GM18951 (cell line): ENCODE measurements around the gene FCAMR.

ENCODE experiments used
- POLR2A ChIP-seq: IDR thresholded peaks from 4 replicates; pipeline ENCODE4 v1.6.1; 2011; ENCODE audit warnings: mild to moderate bottlenecking; ENCODE audit not compliant: insufficient read length, insufficient read depth; ENCODE audit errors: extremely low read depth
- in situ Hi-C: fragments of 300-500 bp; cut with MboI; formaldehyde crosslinking; loops from one replicate; pipeline ENCODE4 v1.12.0; 2022; ENCODE audit warnings: low sequenced_read_pairs, mixed read lengths, inconsistent platforms; ENCODE audit not compliant: unreplicated experiment

FCAMR gene

GRCh38 chr1:207006914-207007313 lies 36.7 kb upstream of the FCAMR start:
- no peak for TF ChIP-seq POLR2A
- in situ Hi-C loops, result no loop called here

GRCh38 chr1:207006083-207006482 lies 35.8 kb upstream of the FCAMR start:
- no peak for TF ChIP-seq POLR2A
- in situ Hi-C loops, result no loop called here

GRCh38 chr1:207004931-207005830 lies 34.9 kb upstream of the FCAMR start:
- TF ChIP-seq POLR2A, result no peak
- in situ Hi-C loops, result no loop called here

- in situ Hi-C loops, result no loop called here
These were observed 33.0 kb upstream of the FCAMR start for GRCh38 chr1:207003210-207003609.

GRCh38 chr1:207002724-207003146 lies 32.5 kb upstream of the FCAMR start:
- TF ChIP-seq POLR2A, result no peak
- in situ Hi-C loops, result no loop called here

More at GRCh38 chr1:207003210-207003609, 33.0 kb upstream of the FCAMR start:
- TF ChIP-seq POLR2A, result no peak

GRCh38 chr1:207001492-207002245 lies 31.4 kb upstream of the FCAMR start:
- TF ChIP-seq POLR2A, result no peak
- in situ Hi-C loops, result no loop called here

GRCh38 chr1:207000651-207001291 lies 30.5 kb upstream of the FCAMR start:
- in situ Hi-C loops, result no loop called here
- no peak for TF ChIP-seq POLR2A

- no peak for TF ChIP-seq POLR2A
- in situ Hi-C loops, result no loop called here
These were observed 28.6 kb upstream of the FCAMR start for GRCh38 chr1:206998816-206999215.

- TF ChIP-seq POLR2A, result no peak
- in situ Hi-C loops, result no loop called here
These were observed 22.5 kb upstream of the FCAMR start for GRCh38 chr1:206992790-206993189.

GRCh38 chr1:206987873-206988272 lies 17.6 kb upstream of the FCAMR start:
- no peak for TF ChIP-seq POLR2A
- in situ Hi-C loops, result no loop called here

GRCh38 chr1:206986885-206987284 lies 16.6 kb upstream of the FCAMR start:
- in situ Hi-C loops, result no loop called here
- no peak for TF ChIP-seq POLR2A

GRCh38 chr1:206986402-206986801 lies 16.1 kb upstream of the FCAMR start:
- in situ Hi-C loops, result no loop called here

GRCh38 chr1:206985162-206985749 lies 15.0 kb upstream of the FCAMR start:
- no peak for TF ChIP-seq POLR2A
- in situ Hi-C loops, result no loop called here

More at GRCh38 chr1:206986402-206986801, 16.1 kb upstream of the FCAMR start:
- TF ChIP-seq POLR2A, result no peak
